ENCODE data around the gene ZDHHC11B.
"Not testable (repeated sequence)": the region's sequence is repeated elsewhere in the genome, so short reads cannot be mapped to it uniquely, and the experiment has no call there.

Gene ZDHHC11B

DNA sequence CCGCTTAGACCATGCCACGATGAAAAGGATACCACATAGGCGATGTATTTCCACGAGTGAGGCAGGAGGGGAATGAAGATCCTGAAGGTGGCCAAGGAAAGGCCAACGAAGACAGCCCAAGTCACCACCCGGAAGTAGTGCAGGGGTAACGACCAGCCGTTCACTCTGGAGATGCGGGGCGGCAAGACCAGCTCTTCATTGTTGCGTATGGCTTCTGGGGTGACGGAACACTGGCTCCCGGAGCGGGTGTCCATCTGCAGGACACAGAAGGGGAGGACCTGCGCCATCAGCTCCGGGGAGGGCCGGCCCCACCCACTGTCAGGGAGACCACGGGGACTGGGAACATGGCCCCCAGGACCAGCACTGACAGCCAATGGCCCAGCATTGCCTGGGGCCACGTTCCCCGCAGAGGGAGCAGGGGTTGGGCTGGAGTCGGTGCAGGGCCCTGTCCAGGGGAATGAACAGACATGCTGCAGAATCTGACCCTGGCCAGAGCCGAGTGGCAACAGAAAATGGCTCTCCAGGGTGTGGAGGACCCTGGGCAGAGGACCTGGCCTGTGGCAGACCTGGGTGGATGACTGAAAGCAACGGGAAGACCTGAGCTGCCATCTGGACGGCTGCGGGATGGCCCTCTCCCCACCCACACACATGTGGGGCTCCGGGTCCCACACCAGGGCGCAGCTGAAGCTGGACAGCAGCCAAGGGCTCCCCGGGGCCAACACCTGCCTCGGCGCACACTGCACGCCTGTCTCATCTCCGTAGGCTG is 17.7 kb downstream of the ZDHHC11B start:
- DNase-seq = no peak

DNA sequence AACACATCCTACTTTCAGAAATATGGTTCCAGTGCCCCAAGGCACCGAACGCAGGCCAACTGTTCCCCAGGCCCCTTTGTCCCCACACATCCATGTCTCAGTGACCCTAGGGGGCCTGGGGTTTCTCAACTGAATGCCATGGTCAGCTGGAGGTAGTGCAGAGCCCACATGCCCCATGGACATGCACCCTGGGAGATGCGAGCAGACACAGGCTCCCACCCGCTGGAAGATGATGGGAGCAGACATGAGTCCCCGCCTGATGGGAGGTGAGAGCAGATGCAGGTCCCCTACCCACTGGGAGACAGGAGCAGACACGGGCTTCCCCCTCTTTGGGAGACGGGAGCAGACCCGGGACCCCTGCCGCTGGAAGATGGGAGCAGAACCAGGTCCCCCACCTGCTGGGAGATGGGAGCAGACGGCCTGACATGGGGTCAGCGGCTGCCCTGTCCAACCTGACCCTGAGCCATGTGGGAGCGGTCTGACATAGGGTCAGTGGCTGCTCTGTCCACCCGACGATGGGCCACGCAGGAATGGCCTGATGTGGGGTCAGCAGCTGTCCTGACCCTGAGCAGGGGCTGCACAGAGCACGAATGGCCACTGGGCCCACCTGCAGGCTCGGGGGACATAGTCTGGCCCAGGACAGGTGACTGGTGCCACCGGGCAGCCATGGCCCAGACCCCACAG is 18.4 kb downstream of the ZDHHC11B start:
- no peak for DNase-seq

DNA sequence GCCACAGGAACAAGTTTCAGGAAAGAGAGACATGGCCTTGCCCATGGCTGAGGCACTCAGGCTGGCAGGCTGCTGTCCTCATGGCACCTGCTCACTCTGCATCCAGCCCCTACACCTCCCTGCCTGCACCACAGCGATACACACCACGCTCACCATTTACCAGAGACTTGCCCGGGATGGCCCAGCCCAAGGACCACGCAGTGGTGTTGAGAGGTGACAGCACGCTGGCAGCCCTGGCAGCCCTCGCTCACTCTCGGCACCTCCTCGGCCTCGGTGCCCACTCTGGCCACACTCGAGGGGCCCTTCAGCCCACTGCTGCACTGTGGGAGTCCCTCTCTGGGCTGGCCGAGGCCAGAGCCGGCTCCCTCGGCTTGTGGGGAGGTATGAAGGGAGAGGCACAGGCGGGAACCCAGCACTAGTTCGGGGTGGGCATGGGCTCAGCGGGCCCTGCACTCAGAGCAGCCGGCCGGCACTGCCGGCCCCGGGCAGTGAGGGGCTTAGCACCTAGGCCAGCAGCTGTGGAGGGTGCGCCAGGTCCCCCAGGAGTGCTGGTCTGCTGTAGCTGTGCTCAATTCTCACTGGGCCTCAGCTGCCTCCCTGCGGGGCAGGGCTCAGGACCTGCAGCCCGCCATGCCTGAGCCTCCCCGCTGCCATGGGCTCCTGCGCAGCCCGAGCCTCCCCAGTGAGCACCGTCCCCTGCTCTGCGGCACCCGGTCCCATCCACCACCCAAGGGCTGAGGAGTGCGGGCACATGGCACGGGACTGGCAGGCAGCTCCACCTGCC is 20.3 kb downstream of the ZDHHC11B start:
- no peak for DNase-seq

DNA sequence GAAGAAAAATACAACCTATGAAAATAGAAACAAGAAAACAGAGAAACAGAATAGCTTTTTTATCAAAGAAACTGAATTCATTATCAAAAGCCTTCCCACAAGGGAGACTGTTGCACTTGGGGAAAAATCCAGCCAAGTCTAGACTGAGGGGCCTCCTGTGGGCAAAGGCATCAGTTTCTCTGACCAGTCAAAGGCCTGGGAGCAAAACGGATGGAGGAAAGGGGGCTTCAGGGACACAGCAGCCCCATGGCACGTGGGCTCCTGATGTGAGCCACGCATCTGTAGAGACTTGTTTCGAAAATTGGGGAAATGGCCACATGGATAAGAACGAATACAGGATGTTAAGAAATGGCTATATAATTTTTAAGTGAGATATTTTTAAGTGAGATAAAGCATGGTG is 21.1 kb downstream of the ZDHHC11B start:
- no peak for DNase-seq

DNA sequence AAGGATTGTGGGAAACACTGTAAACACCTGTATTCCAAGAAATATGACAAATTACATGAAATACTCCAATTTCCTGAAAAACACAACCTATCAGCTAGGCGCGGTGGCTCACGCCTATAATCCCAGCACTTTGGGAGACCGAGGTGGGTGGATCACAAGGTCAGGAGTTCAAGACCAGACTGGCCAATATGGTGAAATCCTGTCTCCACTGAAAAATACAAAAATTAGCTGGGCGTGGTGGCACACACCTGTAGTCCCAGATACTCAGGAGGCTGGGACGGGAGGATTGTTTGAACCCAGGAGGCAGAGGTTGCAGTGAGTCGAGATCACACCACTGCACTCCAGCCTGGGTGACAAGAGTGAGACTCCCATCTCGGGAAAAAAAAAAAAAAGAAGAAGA is 21.5 kb downstream of the ZDHHC11B start:
- DNase-seq = not testable (repeated sequence)

DNA sequence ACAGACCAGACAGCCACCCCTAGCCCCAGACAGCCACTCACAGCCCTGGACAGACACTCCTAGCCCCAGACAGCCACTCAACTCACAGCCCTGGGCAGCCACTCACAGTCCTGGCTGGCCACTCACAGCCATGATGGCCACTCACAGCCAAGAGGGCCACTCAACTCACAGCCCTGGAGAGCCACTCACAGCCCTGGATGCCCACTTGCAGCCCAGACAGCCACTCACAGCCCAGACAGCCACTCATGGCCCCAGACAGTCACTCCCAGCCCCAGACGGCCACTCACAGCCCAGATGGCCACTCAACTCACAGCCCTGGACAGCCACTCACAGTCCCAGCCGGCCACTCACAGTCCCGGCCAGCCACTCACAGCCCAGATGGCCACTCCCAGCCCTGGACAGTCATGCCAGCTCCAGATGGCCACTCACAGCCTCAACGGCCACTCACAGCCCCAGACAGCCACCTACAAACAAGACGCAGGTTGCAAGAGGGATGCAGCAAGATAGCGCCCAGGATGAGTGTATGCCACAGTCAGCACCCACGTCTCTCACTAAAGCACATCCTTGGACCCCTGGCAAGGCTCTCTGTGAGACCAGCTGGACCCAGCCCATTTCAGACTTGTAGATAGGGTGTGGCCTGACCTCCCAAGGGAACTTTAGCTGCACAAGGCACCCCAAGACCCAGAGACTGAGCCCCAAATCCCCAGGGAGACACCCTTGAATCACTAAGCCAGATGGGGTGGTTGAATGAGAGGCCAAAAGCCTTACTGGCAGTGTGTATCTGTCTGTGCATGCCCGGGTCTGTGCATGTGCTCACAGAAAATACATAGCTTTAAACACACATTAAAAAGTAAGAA is 22.4 kb downstream of the ZDHHC11B start:
- DNase-seq = no peak

DNA sequence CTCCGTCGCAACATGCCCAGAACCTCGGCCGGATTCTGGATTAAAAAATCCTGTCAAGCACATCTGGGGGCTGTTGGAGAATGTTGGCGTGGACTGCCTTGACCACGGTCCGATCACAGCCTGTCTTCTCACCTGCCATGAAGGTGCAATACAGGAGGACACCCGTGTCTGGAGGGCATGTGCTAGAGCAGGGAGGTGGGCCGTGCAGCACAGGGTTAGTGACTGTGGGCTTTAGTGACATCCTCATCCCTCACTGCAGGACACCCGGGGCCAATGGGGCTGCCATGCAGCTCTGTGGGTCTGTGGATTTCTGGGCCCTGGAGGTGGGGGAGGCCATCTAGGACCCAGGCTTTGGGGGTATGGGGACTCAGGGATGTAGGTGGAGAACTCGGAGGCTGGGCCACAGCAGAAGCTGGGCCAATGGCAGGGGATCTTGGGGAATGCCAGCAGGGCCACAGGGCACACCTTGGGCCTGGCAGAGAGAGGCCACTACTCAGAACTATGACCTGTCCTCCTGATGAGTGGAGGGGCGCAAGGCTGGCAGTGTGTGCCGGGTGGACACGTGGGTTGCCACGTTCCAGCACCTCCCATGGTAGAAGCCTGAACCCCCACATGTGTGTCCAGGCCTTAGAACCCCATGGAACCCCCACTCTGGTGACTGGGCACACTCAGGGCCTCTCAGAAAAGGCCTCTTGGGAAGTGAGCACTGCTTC is 23.3 kb downstream of the ZDHHC11B start:
- DNase-seq = no peak

DNA sequence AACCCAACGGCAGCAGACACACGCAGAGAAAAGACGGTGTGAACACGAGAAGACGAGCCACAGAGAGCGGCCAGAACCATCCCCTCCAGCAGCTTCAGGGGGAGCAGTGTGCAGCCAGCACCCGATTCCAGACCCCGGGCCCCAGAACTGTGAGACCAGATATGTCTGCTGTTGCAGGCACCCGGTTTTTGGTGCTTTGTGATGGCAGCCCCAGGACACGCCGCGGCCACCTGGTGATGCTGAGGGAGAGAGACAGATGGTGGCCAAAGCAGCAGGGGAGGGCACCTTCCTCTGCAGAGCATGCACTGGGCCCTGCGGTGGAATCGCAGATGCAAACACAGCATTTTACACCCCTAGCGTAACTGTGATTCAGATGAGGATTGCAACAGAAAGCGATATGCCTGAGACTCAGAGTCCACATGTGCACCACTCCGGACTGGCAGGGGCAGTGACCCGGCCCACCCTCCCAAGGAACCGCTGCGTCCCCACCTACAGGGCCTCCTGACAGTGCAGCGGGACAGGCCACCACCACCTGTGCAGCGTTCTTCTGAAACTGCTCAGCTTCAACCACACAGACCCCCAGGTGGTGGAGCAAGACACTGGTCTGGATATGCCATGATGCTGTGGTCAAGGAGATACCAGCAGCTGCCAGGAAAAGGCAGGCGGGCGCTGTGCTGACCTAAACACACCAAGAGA is 24.0 kb downstream of the ZDHHC11B start:
- DNase-seq = no peak

DNA sequence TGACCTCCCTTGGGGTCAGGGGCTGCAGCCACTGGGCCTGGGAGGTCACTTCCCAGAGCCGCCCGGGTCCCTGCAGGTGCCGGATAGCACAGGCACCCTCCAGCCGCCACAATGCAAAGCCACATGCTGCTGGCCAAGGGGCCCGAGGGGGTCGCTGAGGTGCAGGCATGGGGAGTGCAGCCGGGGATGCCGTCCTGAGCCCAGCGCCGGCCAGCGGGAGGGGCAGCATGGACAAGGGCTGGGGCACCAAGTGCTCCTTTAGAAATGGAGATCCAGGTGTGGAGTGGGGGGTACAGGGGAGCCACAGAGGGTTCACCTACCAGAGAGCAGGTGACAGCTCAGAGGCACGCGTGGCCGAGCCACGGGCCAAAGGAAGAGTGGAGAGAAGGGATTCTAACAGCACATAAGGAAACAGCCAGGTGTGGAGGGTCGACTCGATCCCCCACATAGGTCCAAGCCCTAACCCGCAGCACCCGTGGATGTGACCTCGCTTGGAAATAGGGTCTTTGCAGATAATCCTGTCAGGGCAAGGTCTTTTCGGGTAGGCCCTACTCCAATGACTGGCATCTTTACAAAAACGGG is 24.7 kb downstream of the ZDHHC11B start:
- DNase-seq = no peak

DNA sequence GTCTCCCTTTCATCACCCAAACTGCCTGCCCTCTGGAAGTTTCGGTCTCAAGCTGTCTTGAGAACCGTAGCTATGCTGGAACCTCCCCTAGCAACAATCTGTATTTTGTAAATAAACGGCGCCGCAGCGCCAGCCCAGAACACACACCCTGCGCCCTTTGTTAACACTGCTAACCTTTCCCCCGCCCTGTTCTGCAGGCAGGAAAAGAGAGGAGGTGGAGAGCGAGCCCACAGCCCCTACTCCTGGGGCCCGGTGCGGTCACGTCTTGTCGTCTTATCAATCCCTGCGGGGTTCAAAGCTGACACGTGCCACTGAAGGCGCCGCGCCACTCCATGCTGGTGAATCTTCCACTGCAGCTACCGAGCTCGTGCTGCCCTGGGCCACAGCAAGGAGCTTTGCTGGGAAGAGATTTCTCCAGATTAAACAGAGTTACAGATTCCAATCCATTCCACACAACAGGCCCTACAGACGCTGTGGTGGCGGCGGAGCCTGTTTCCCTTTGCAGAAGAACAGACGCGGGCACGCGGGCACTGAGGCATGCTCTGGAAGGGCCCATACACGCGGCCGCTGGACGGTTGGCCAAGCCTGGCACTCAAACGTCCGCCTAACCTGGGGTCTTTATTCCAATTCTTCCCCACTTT is 25.3 kb downstream of the ZDHHC11B start:
- no peak for DNase-seq

DNA sequence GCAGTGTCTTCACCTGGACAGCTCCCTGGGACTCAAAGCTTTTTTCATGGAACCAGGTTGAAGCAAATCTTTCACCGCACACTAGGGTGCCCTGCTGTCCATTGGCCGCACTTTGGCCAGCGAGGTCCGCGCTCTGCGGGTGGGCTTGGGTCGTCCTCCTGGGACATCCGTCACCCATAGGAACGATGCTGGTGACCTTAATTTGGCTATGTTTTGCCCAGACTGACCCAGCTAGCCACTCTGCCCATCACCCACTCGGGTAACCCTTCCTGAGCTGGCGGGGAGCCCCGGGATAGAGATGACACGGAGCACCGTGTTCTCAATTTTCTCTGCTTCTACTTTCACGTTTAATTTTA is 25.9 kb downstream of the ZDHHC11B start:
- no peak for DNase-seq

DNA sequence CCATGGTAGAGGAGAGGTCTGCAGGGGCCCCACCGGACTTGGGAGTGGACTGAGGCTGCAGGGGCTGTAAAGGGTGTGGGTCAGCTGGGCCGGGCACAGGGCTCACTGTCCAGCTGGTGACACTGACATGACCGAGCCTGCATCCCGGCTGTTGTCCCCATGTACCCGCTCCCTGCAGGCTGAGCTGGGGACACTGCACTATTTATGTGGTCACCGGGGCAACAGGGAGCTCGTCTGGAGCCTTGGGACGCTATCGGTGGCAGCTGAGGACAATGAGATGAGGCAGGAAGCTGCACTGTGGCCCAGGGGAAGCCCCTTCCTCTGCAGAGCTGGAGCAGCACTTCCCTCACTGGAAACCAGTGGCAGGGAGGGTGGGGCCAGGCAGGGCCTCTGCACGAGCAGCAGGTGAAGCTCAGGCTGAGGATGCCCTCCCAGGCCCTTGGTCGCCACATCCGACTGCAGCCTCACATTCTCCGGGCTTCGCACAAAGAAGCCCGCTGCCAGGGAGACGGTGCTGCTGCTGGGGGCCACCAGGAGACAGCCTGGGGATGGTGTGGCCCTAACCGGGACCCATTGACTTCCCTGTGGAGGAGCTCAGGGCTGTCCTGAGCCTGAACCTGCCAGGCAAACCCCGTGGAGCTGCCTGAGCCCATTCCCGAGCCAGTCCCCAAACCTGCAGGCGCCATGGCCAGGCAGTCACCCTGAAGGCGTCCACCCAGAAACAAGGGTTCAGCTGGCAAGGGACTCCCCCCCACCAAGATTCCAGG is 26.4 kb downstream of the ZDHHC11B start:
- no peak for DNase-seq

DNA sequence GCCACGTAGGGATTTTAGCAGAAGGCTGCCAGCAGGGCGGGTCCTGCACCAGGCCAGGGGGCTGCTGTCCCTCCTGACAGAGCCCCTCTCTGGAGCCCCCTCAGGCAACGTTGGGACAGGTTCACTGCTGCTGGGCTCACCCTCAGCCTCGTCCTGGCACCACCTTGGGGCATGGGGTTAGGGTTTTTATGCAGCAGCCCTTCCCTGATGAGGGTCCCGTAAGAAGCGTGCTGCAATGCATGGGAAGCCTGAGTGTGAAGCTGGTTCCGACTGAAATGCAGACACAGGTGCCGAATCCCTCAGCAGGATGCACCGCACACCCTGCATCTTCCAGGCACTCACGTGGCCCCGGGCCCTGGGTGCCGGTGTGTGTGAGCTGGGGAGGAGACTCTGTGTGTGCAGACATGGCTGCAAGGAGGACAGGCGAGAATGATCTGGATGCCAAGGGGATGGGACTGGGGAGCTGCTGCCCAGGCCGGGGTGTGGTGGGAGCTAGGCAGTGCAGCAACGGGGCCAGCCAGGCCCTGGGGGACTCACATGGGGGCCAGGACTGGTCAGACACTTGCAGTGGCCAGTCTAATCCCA is 27.1 kb downstream of the ZDHHC11B start:
- no peak for DNase-seq

DNA sequence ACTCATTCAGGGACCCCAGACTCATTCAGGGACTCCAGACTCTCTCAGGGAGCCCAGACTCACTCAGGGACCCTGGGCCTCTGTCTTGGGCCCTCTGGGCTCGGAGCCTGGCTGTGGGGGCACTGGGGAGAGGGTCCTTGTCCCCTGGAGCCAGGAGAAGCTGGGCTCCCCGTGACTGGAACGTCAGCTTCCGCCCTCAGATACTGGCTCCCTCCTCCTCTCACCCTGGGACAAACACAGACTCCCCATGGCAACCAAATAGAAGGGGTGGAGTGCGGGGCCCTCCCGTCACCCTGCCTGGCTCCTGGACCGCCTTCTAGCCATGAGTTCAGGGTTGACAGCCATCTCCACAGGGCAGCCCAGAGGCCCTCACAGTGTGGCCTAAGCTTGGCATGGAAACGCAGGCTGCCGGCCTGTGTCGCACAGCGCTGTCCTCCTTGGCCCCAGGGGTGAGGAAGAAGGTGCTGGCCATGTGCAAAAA is 27.6 kb downstream of the ZDHHC11B start:
- no peak for DNase-seq

DNA sequence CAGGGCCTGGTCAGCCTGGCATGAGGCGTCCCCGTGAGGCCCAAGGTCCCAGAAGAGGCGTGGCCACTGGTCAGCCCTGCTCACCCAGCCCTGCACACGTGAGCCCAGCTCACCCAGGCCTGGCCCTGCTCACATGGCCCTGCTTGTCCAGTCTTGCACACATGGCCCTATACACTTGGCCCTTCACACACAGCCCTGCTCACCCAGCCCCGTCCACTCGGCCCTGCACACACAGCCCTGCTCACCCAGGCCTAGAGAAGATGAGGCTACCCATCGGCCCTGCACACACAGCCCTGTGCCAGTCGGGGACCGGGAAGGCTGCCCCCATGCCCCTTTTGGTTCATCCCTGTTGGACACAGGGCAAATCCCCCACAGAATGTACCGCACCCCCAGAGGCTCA is 28.4 kb downstream of the ZDHHC11B start:
- DNase-seq = no peak

DNA sequence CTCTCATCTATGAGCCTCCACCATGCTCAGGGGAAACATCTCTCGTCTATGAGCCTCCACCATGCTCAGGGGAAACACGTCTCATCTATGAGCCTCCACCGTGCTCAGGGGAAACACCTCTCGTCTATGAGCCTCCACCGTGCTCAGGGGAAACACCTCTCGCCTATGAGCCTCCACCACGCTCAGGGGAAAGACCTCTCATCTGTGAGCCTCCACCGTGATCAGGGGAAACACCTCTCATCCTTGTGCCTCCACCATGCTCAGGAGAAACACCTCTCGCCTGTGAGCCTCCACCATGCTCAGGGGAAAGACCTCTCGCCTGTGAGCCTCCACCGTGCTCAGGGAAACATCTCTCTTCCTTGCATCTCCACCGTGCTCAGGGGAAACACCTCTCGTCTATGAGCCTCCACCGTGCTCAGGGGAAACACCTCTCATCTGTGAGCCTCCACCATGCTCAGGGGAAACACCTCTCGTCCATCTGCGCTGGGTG is 30.3 kb downstream of the ZDHHC11B start:
- not testable (repeated sequence) for DNase-seq

DNA sequence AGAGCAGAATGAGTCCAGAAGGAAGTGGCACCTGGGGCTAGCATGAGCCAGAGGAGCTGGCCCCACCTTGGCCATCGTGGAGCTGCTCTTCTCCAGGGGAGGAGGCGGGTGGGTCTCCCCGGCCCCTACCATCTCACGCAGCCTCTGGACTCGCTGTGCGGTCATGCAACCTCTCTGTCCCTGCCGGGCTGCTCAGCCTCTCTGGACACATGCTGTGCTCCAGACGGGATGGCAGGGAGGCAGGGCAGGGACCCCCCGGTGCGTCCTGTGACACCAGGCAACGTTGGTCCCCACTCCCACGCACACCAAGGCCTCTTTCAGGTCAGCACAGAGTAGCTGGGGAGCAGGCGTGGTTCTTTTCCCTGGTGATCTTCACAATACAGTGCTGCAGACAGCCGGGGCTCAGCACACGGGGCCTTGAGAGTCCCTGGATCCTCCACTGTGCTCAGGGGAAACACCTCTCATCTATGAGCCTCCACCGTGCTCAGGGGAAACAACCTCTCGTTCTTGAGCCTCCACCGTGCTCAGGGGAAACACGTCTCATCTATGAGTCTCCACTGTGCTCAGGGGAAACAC is 30.9 kb downstream of the ZDHHC11B start:
- DNase-seq = not testable (repeated sequence)

DNA sequence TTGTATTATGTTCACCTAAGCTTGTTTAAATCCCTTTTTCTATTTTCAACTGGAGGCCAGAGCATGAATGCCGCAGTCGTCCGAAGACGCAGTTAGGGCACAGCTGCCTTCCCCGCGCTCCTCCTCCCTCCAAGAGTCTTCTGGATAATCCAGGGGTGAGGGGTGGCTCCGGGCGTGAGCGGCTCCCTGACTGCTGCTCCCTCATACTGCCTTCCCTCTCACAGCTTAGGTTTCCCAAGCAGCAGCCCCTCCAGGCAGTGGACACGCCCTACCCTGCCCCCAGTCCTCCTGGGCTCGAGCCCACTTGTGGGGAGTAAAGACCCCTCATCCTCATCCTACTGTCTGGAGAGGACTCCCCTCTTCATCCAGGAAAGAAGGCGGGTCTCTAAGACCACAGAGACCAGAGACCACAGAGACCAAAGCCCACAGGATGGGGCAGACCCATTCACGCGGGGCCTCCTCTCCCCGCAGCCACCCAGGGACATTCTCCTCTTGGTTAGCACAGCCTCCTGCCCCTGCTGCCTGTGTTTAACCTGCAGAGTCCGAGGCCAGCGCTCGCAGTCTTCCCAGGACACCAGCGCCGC is 31.9 kb downstream of the ZDHHC11B start:
- not testable (repeated sequence) for DNase-seq

Measured in hematopoietic multipotent progenitor cell treated with erythropoietin and hydrocortisone succinate and interleukin-3 and kit ligand, for 8 days (in vitro differentiated cells).